SJCRH30 (cell line): ENCODE data around the gene MEGF8. TPM values are rescaled to one million over a fixed set of nuclear protein-coding genes. Genes with fewer than 3 reads are reported as not detected.
A peak's percentile ranks its signal among the peaks of the same experiment; 100 is the strongest.

Experiments
- DNase-seq, 2 experiments: peaks; one replicate each; pipeline ENCODE4 v3.0.0-alpha.2; 2015 to 2020
- H3K27ac ChIP-seq: fragments of 250-450 bp; sonication (Bioruptor Pico); 2 replicates; pipeline ENCODE4 v1.5.1; 2020; ENCODE audit warnings: mild to moderate bottlenecking, moderate library complexity
- H3K27me3 ChIP-seq: fragments of 250-450 bp; sonication (Bioruptor Pico); 2 replicates; pipeline ENCODE4 v1.5.1; 2020; ENCODE audit warnings: mild to moderate bottlenecking, moderate library complexity
- H3K36me3 ChIP-seq: fragments of 250-450 bp; sonication (Bioruptor Pico); 2 replicates; pipeline ENCODE4 v1.5.1; 2020; ENCODE audit warnings: mild to moderate bottlenecking, moderate library complexity
- H3K4me1 ChIP-seq: fragments of 250-450 bp; sonication (Bioruptor Pico); 2 replicates; pipeline ENCODE4 v1.5.1; 2020; ENCODE audit warnings: mild to moderate bottlenecking, moderate library complexity
- H3K4me3 ChIP-seq: fragments of 250-450 bp; sonication (Bioruptor Pico); 2 replicates; pipeline ENCODE4 v1.5.1; 2020; ENCODE audit warnings: mild to moderate bottlenecking, moderate library complexity
- H3K9me3 ChIP-seq: fragments of 250-450 bp; sonication (Bioruptor Pico); replicated peaks from 2 replicates; pipeline ENCODE4 v1.5.1; 2020; ENCODE audit warnings: mild to moderate bottlenecking, moderate library complexity
- total RNA-seq: library from RNA; depleted of rRNA; stranded (reverse); fragments of >200 nt; shearing (Covaris generic); gene quantifications from 2 replicates; pipeline ENCODE4 v1.2.3, GENCODE V29; 2014; rRNA removed

Gene MEGF8, protein sequence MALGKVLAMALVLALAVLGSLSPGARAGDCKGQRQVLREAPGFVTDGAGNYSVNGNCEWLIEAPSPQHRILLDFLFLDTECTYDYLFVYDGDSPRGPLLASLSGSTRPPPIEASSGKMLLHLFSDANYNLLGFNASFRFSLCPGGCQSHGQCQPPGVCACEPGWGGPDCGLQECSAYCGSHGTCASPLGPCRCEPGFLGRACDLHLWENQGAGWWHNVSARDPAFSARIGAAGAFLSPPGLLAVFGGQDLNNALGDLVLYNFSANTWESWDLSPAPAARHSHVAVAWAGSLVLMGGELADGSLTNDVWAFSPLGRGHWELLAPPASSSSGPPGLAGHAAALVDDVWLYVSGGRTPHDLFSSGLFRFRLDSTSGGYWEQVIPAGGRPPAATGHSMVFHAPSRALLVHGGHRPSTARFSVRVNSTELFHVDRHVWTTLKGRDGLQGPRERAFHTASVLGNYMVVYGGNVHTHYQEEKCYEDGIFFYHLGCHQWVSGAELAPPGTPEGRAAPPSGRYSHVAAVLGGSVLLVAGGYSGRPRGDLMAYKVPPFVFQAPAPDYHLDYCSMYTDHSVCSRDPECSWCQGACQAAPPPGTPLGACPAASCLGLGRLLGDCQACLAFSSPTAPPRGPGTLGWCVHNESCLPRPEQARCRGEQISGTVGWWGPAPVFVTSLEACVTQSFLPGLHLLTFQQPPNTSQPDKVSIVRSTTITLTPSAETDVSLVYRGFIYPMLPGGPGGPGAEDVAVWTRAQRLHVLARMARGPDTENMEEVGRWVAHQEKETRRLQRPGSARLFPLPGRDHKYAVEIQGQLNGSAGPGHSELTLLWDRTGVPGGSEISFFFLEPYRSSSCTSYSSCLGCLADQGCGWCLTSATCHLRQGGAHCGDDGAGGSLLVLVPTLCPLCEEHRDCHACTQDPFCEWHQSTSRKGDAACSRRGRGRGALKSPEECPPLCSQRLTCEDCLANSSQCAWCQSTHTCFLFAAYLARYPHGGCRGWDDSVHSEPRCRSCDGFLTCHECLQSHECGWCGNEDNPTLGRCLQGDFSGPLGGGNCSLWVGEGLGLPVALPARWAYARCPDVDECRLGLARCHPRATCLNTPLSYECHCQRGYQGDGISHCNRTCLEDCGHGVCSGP (N-terminal part only)
- total RNA-seq: 18.9 and 19.9 TPM in 2 replicates

DNA sequence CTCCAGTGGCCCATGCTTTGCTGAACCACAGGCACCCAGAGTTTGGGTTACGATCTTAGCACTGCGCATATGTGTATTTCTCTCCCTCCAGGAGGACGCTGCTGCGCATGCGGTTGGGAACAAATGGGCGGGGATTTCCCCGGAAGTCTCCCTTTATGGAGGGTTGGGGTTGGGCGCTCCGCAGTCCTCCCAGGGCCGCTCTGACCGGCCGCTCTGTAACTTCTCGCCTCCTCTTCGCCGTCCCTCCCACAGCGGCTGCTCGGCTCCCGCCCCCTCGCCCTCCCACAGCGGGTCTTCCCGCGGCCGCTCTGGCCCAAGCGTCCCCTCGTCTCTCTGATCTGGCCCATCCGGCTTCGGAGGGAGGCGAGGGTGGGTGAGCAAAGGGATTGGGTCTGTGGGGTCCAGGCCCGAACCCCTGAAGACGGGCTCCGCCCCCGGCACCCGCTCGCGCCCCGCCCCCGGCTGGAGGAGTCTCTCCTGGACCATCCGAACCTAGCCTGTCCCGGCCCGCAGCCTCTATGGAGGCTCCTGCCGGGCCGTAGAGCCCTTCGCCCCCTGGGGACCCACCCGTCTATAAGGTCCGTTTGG is at the start of gene MEGF8:
MEGF8 (plus strand) TSS at position 328 of the 588 bp plus-strand sequence. CDS start 609 bp downstream, outside the sequence.
- peaks cover under 1% of the 10 kb centered on the region; the same call in 1 of the 2 replicates for H3K4me1 ChIP-seq
- DNase-seq: peak; percentile 99
- peak within 1 kb of the TSS; percentile 57 for H3K27ac ChIP-seq
- H3K36me3 ChIP-seq: no peaks in the 10 kb centered on the region
- no peaks in the 10 kb centered on the region for H3K27me3 ChIP-seq
- no peaks in the 10 kb centered on the region for H3K9me3 ChIP-seq
- peak within 1 kb of the TSS; percentile 83 for H3K4me3 ChIP-seq

DNA sequence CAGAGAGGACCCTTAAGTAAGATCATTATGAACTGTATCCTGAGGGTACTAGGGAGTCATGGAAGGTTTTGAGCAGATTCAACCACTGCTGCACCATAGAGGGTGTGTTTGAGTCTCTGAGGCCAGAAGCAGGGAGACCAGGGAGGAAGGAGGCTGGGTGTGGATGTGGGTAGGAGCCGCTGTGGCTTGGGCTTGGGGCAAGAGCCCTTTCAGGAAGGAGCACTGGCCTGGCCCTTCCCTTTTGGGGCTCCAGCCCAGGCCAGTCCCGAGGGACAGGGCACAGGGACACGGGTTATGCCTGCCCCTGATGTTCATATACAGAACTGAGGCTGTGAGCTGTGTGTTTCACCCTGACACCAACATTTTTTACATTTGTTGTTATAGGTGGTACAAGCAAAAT is 49.2 kb upstream of the MEGF8 start:
- Histone ChIP-seq H3K27ac (no peak overlapping the region), H3K4me3 (no peak overlapping the region), H3K27me3 (no peaks in the 10 kb centered on the region), H3K4me1 (peaks cover 22% of the 10 kb centered on the region), H3K9me3 (no peaks in the 10 kb centered on the region), H3K36me3 (0 out of 2 replicates have a peak, but pooled peaks cover 5% of the 10 kb centered on the region)
- no peak for DNase-seq

DNA sequence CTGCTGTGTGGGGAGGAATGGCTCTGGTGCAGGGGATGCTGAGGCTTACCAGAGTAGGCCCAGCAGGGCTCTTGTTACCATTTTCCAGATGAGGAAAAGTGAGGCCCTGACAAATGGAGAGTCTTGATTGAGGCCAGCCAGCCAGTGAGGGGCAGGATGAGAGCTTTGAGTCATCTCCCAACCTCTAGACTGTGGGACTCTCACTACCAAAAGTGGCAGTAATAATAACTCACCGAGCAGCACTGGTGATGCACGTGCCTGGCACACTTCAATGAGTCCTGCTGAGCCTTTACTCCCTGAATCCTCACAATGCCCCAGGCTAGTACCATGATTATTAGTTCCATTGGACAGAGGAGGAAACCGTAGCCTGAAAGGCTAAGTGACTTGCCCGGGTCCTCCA is 48.6 kb upstream of the MEGF8 start:
- no peaks in the 10 kb centered on the region for H3K27me3 ChIP-seq
- H3K36me3 ChIP-seq: 0 out of 2 replicates have a peak, but pooled peaks cover 5% of the 10 kb centered on the region
- no peaks in the 10 kb centered on the region for H3K9me3 ChIP-seq
- peaks cover 27% of the 10 kb centered on the region for H3K4me1 ChIP-seq
- H3K4me3 ChIP-seq: no peak overlapping the region
- H3K27ac ChIP-seq: no peak overlapping the region
- no peak for DNase-seq

DNA sequence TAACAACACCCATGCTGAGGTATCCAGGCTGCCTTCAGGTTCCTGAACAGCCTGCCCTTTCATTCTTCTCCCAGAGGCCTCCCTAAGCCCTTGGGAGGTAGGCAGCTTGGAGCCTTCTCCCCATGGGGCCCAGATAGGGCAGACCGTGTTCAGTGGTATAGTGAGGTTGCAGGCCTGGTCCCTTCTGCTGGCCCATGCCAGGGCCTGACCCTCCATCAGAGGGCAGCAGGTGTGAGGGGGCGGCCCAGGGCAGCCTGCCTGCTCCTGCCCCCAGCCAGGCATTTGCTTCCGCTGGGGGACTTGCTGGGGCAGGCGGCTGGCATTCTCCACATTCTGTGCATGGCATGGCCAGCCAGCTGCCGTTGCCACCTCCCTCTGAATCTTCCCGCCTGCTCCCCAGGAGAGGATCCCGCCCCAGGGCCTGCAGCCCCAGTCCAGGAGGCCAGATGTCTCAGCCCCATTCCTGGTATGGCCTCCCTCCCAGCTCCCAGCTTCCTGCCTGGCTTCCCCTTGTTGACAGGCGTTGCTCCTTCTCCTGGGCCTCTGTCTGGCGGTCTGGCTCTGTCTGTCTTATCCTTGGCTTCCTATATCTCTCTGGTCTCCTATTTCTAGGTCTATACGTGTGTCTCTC is 47.5 kb upstream of the MEGF8 start:
- Histone ChIP-seq H3K4me1 (peaks cover 36% of the 10 kb centered on the region), H3K27ac (peak overlapping the region; percentile 42), H3K36me3 (0 out of 2 replicates have a peak, but pooled peaks cover 5% of the 10 kb centered on the region), H3K27me3 (no peaks in the 10 kb centered on the region), H3K4me3 (no peak overlapping the region), H3K9me3 (no peaks in the 10 kb centered on the region)
- peak; percentile 50 to 66 for DNase-seq

DNA sequence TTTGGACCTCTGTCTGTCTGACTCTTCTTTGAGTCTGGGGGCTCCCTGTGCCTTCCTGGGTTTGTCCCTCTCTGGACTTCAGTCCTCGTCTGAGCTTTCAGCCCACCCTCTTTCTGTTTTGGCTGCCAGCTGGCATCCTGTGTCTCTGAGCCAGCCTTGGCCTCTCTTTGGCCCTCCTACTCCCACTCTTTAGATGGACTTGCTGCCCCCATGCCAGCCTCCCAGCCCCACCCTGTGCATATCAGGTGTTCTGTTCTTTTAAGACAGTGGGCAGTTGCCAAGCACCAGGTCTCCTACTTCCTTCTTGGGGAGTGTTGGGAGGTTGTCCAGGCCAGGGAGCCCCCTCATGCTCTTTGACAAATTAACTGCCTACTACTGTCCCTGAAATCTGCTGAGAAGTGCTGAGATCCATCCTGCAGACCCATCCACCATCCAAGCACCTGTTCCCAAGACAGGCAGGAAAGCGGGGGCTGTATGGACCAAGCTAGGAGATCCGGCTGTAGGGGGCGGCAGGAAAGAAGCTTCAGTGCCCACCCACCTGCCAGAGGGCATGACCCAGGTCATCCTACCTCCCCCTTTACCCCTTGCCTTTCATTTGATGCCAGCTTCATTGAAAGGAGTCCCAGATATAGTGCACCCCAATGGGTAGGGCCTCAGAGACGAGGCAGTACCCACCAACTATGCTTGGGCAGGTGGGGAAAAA is 46.8 kb upstream of the MEGF8 start:
- no peak for DNase-seq
- H3K36me3 ChIP-seq: 0 out of 2 replicates have a peak, but pooled peaks cover 5% of the 10 kb centered on the region
- peak overlapping the region; percentile 42 for H3K27ac ChIP-seq
- no peaks in the 10 kb centered on the region for H3K9me3 ChIP-seq
- H3K27me3 ChIP-seq: no peaks in the 10 kb centered on the region
- no peak overlapping the region for H3K4me3 ChIP-seq
- peaks cover 40% of the 10 kb centered on the region for H3K4me1 ChIP-seq

DNA sequence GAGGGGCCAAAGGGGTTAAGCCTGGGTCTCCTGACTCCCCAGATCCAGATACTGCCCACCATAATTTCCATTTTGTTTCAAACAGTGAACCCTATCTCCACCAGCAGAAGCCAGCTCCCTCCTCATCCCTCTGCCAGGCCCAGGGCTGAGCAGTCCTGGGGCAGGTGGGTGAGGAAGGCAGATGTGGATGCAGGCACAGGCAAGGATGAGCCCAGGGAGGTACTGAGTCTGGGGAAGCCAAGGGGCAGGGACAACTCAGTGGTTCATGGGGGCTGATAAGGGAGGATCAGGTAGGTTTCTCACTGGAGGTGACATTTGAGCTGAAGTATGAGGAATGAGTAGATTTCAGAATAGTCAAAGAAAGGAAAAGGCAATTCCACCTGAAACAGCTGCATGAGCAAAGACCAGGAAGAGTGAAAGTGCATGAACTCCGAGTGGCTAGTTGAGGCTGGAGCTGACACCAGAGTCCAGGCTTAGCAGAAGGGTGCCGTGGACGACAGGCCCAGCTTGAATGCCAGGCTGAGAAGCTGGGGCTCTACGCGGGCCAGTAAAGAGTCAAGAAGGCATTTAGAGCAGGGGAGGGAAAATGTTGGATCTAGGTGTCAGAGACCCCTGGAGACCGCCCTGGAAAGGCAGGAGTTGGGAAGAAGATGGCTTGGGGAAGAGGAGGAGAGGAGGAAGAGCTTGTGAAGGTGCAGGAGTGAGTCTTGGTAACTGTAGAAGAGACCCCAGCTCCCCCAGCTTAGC is 46.1 kb upstream of the MEGF8 start:
- Histone ChIP-seq H3K4me1 (peaks cover 40% of the 10 kb centered on the region), H3K27ac (peak overlapping the region; percentile 75), H3K9me3 (no peaks in the 10 kb centered on the region), H3K4me3 (peak overlapping the region; percentile 65), H3K36me3 (0 out of 2 replicates have a peak, but pooled peaks cover 5% of the 10 kb centered on the region), H3K27me3 (no peaks in the 10 kb centered on the region)
- no peak for DNase-seq

DNA sequence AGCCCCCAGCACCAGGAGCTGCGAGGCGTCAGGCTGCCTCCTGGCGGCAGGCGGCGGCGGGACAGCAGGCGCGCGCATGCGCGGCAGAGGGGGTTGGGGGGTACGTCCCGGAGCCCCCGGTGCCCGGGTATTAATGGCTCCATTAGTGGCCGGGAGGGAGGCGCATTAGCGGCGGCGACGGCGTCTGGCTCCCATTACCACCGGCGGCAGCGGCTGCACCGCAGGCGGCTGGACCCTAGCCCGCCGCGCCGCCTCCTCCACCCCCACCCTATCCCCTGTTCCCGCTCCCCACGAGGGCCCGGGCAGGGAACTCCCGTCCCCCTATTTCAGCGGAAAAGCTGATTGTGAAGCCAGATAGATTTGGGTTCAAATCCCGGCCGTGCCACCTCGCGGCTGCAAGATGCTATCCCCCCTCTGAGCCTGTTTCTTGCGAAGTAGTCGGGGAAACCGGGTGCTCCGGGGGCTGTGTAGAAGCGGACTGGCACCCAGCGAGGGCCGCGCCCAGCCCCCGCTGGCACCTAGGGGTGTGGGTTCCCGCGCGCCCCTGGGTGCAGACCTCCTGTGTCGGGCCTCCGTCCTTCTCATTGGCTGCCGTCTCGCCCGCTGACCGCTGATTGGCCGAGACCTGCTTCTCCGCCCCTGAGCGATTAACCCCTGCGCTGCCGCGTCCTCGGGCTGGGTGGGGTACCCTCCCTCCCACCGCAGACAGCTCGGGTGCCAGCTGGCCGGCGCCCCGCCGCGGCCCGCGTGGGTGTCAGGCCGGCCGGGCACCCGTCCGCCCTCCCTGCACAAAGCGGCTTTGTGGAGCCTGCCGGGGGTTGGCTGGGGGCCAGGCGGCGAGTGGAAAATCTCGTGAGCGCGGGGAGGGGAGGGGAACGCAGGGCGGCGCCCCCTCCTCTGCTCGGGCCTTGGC is 45.3 kb upstream of the MEGF8 start:
- no peaks in the 10 kb centered on the region for H3K27me3 ChIP-seq
- H3K36me3 ChIP-seq: no peaks in the 10 kb centered on the region
- H3K9me3 ChIP-seq: no peaks in the 10 kb centered on the region
- peak overlapping the region; percentile 65 for H3K4me3 ChIP-seq
- peaks cover 41% of the 10 kb centered on the region for H3K4me1 ChIP-seq
- H3K27ac ChIP-seq: peak overlapping the region; percentile 75
- DNase-seq: peak; percentile 95

DNA sequence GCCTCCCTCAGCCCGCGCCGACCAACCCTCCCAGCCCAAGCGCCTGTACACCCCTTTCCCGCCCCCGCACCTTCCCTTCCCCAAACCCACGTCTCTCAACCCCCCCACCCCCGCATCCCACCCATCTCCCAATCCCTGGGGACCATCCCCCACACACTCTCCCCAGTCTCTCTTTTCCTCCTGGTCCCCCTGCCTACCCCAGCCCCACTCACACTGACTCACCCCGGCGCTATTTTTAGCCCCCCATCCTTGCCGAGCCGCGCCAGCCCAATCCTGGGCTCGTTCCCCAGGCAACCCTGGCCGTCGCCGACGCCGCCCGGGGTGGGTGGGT is 44.7 kb upstream of the MEGF8 start:
- Histone ChIP-seq H3K9me3 (no peaks in the 10 kb centered on the region), H3K27me3 (no peaks in the 10 kb centered on the region), H3K36me3 (no peaks in the 10 kb centered on the region), H3K4me1 (peaks cover 47% of the 10 kb centered on the region), H3K27ac (peak overlapping the region; percentile 75), H3K4me3 (peak overlapping the region; percentile 65)
- DNase-seq: peak in 1 of 2 experiments; percentile 63

DNA sequence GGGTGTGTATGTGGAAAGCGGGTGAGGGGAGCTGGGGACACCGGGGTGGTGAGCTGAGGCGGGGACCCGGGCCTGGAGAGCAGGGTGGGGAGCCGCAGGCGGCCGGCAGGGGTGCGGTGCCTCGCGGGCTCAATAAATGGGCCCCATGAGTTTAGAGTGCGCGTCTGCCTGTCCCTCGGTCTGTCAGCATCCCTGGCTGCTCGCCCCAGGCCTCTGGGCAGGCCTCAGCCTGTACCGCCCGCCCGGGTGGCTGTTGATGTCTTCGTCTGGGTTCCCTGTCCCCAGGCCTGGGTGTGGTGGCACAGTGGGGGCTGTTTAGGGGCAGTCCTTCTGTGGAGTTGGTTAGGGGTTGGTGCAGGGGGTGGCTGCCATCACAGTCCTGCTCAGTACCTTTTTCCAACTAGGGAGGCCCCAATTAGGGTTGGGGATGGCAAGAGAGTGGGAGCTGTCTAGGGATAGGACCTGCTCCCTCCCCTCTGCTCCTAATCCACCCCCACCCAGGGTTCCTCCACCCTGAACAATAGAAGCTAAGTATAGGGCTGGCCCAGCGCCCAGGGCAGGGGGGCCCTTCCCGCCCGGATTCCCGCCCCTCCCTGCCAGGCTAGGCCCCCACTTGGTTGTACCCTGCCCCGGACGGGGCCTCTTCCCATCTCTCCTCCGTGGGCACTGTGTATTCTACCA is 44.1 kb upstream of the MEGF8 start:
- no peaks in the 10 kb centered on the region for H3K27me3 ChIP-seq
- H3K4me3 ChIP-seq: peak overlapping the region; percentile 65
- DNase-seq: peak; percentile 70 to 74
- H3K9me3 ChIP-seq: no peaks in the 10 kb centered on the region
- H3K27ac ChIP-seq: peak overlapping the region; percentile 69
- H3K4me1 ChIP-seq: peaks cover 49% of the 10 kb centered on the region
- no peaks in the 10 kb centered on the region for H3K36me3 ChIP-seq

DNA sequence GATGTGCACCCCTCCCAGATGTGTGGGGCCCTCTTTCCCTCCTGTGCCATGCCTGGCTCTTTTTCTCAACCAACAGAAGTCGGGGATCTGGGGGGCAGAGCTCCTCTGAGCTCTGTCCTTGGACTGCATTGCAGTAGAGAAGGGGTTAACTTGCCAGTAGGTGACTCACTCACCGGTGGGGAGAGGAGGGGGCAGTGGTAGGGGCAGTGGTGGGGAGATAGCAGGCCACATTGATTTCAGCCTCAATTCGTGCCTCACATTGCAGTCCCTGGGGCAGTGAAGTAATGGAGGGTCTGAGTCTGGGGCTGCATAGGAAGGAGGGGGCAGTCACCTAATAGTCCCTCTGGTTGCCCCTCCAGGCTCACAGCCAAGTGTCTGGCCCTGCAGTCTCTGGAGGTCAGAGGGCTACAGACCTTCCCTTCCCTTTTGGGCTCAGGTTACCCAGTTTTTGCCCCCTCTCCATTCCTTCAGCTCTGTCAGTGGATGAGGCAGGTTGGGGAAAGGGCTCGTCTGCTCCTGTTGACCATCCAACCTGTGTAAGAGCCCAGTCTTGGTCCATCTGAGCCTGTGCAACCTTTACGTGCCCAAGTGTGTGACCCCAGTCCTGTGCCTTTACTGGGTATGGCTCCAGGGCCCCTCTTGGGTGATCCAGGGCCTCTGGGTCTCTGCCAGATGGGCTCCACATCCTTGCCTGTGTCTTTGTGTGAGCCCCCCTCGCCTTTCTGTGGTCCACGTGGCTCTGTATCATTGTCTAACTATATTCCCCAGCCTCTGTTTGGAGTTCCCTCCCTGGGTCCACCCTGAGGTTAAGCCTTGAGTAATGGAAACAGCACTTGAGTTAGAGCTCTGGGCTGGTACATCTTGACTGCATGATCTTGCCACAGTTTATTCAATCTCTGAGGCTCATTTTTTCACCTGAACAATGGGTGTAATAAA is 43.3 kb upstream of the MEGF8 start:
- H3K9me3 ChIP-seq: no peaks in the 10 kb centered on the region
- H3K4me1 ChIP-seq: peaks cover 49% of the 10 kb centered on the region
- H3K27me3 ChIP-seq: no peaks in the 10 kb centered on the region
- peak overlapping the region; percentile 69 for H3K27ac ChIP-seq
- DNase-seq: peak; percentile 72 to 73
- H3K36me3 ChIP-seq: peaks cover 3% of the 10 kb centered on the region; the same call in 1 of the 2 replicates
- H3K4me3 ChIP-seq: peak overlapping the region; percentile 65

DNA sequence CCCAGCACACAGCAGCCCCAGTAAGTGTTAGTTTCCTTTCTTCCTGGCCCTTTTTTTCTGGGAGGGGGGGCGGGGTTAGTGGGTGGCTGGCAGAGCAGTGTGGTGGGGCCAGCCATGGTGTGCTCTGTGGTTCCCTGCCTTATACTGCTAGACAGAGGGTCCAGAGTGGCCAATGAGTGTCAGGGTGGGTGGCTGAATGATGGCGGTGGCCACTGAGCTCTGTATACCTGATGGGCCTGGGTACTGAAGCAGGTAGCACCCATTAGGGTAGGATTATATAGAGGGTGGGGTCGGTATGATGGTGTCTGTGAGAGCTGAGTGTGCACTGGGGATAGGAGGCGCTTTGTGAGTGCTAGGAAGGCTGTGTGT is 42.6 kb upstream of the MEGF8 start:
- peak overlapping the region; percentile 67 for H3K4me3 ChIP-seq
- DNase-seq: no peak
- H3K4me1 ChIP-seq: peaks cover 47% of the 10 kb centered on the region
- H3K27me3 ChIP-seq: no peaks in the 10 kb centered on the region
- no peaks in the 10 kb centered on the region for H3K9me3 ChIP-seq
- H3K36me3 ChIP-seq: peaks cover 10% of the 10 kb centered on the region
- H3K27ac ChIP-seq: no peak overlapping the region
